Measurements from ENCODE around the gene RPS6KB2.
"Not testable (repeated sequence)": the region's sequence is repeated elsewhere in the genome, so short reads cannot be mapped to it uniquely, and the experiment has no call there.

The RPS6KB2 gene

DNA sequence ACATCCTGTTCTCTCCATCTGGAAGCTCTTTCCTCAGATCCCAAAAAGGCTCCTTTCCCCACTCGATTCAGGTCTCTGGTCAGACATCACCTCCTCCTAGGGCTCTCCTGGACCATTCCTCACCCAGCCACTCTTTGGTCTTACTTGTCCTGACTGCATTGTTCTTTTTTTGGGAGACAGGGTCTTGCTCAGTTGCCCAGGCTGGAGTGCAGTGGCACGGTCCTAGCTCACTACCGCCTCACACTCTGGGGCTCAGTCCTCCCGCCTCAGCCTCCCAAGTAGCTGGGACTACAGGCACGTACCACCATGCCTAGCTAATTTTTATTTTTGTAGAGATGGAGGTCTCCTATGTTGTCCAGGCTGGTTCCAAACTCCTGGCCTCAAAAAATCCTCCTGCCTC lies 17.2 kb downstream of the RPS6KB2 start:
- no peak for DNase-seq

DNA sequence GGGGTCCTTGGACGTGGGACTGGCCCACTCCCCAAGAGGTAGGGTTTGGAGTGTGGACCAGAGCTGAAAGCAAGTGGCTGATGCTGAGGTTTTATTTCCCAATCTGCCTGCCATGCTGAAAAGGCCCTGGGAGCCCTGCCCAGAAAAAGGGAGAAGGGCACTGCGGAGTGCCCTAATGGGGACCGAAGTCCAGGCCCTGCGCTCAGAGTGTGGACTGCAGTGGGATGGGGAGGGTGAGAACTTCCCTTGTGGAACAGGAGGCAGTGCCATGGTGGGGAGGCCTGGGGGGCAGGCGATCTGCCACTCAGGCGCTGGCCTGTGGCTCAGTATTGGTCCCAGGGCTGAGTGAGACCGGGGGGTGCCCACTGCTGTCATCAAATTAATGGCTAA lies 19.9 kb downstream of the RPS6KB2 start:
- no peak for DNase-seq

DNA sequence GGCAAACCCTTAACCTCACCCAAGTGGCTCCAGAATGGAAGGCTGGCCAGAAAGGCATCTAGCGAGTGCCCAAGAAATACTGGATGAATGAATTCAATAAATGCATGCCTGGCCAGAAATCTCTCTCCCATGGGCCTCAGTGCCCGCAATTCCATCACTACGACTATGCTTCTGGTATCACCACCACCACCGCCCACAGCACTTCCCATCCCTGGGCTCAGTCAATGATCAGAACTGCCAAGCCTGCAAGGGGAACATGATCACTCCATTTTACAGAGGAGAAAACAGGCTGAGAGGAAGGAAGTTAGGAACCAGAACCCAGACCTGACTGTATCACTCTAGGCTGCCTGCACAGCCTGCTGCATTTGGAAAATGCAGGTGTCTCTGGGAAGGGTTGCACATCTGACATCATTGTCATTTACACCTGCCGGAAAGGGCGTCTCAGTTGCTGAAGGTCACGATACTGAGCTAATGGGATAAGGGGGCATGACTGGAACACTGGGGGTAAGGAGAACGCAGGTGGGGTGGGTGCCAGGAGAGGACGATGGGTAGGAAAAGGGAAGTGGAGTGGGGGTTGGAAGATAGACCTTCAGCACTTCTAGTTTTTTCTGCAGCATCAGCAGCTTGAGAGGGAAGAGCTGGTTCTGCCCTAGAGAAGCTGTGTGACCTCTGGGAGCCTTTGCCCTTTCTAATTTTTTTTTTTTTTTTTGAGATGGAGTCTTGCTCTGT lies 21.0 kb downstream of the RPS6KB2 start:
- no peak for DNase-seq

DNA sequence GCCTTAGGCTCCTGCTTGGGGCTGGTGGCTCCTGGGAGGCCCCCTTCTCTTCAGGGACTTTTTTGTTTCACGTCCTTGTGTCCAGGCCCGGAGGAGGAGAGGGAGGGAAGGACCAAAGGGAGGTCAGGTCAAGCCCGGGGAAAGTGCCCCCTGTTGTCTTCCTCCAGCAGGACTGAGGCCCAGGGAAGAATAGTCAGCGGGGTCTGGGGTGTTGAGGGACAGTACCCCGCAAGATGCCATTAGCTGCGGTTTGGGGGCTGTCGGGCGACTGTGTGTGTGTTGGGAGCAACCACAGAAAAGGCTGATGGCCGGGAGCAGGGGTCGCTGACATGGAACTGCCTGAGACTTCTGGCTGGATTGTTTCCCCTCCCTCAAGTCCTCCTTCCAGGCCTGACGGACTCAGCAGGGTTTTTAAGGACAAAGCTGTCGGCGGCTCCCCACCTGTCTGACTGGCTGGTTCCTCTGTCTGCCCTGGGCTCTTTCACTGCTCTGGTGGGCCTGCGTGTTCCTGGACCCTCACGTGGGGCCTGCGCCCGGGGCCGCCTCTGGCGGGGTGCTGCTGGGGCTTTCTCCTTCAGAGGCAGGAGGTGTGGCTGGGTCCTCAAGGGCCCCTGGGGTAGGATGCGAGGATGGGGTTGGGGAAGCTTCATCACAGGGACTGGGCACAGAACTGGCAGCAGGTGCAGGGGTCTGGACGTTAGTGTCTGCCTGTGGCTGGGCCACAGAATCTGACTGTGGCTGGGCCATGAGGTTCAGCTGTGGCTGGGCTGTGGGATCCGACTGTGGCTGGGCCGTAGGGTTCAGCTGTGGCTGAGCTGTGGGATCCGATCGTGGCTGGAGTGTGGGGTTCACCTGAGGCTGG lies 22.7 kb downstream of the RPS6KB2 start:
- DNase-seq: no peak

DNA sequence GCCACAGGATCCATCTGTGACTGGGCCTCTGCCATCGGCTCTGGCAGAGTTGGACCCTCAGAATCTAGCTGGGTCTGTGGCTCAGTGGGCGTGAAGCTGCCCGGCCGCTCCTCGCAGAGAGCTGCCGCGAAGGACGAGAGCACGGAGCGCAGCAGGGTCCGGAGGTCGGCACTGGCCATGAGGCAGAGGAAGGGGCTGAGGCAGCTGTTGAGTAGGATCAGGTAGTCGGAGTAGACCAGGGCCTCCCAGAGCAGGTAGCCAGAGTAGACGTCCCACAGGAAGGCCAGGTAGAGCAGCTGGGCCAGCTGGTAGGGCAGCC lies 23.3 kb downstream of the RPS6KB2 start:
- no peak for DNase-seq

DNA sequence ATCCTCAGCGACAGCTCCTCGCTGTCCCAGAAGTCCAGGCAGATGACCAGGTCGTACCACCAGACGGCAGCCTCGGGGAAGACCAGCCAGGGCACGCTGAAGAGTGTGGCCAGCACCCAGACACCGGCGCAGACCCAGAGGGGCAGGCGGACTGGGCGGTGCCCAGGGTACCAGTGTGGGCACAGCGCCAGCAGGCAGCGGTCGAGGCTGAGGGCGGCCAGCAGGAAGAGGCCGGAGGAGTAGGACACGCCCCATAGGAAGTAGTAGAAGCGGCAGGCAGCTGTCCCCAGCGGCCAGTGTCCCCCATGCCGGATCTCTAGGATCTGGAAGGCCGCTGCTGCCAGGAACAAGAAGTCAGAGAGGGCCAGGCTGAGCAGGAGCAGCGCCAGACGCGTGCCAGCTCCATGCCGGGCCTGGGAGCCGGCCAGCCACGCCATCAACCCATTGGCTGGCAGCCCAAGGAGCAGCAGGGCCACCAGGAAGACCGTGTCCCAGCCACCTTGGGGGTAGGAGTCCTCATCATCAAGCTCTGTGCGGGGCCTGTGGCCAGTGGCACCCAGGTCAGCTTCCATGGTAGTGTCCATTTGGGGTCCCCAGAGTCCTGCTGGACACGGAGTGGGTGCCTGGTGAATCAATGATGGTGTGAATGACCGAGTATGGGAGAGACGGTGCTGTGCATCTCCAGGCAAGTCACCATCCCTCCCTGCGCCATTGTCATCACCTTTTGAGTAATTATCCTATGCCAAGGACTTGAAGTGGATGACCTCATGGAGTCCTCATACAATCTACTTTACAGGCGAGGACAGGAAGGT lies 24.1 kb downstream of the RPS6KB2 start, which contains the start of gene GPR152:
Gene GPR152 (minus strand): TSS at position 589 of the 812 bp plus-strand sequence. CDS start 5 bp downstream, at position 584.
- DNase-seq: no peak

DNA sequence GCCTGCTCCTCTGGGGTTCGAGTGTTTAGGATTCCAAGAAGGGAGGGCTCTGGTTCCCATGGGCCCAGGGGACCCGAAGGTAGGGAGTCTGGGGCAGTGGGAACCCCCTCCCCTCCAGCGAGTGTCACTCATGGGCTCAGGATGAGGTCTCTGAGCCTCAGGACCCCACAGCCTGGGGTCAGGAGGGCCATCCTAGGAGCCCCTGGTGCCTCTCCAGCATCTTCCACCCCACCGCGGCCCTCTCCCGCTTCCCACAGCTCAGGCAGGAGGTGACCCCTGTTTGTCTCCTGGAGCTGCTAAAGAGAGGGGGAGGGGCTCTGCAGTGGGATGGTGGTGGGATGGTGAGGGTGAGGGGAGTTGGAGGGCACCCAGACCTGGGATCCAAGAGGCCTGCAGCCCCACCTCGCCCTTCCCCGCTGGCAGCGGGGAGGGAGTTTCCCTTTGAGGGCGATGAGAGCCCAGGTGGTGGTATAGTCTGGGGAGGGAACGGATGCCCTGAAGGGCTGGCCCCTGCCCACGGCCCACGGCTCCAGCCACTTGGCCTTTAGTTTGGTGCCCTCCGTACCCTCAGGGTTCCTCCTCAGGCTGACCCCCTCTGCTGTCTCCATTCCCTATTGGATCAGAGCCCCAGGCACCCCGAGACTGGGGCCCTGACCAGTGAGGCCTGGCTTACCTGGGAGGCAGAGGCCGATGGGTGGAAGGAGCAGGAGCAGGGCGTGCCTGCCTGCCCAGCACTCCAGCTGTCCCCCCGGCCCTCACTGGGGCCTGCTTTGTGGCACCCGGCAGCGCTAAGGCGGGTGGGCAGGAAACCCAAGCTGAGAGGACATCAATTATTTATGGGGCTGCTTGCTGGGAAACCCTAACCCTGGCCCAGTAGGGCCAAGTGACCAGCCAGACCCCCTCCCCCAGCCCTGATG lies 25.8 kb downstream of the RPS6KB2 start:
- DNase-seq: no peak

DNA sequence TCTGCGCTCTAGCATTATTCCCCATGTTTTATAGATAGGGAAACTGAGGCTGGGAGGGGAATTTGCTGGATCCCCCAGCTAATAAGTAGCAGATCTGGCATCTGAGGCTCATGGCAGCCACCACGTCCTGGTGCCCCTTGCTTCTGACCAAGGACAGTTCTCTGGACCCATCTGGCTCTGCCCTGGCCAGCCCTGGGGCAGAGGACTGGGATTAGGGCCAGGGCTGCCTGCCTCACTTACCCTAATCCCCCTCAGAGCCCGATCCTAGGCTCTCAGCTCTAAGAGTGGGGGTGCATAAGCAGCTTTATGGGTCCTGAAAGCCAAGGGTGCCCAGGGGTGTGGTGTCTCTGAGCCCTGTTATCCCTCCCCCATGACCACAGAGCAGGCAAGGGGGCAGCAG lies 26.8 kb downstream of the RPS6KB2 start, which contains the start of gene CABP4:
Gene CABP4 (plus strand): TSS at position 301 of the 400 bp plus-strand sequence. CDS start 70 bp downstream, at position 371.
- no peak for DNase-seq

DNA sequence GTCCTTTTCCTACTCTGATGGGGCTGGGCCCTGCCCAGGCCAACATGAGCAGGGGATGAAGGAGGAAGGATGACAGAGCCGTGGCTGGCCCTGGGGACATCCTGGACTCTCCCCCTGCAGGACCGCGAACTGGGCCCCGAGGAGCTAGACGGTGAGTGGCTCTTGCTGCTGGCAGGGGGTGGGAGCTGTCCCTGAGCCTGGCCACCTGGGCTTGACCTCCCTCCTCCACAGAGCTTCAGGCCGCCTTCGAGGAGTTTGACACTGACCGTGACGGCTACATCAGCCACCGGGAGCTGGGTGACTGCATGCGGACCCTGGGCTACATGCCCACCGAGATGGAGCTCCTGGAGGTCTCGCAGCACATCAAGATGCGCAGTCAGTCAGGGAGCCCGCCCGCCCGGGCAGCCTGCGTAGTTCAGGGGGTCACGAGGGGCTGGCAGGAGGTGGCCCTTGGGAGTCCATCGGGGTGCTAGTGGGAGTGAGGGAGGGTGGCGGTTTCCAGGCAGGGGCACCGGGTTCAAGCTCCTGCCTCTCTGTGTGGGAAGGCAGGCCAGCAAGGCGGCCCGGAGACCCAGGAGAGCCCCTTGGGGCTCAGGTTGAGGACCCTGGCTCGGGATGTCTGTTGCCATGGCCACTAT lies 27.9 kb downstream of the RPS6KB2 start:
- DNase-seq: no peak

DNA sequence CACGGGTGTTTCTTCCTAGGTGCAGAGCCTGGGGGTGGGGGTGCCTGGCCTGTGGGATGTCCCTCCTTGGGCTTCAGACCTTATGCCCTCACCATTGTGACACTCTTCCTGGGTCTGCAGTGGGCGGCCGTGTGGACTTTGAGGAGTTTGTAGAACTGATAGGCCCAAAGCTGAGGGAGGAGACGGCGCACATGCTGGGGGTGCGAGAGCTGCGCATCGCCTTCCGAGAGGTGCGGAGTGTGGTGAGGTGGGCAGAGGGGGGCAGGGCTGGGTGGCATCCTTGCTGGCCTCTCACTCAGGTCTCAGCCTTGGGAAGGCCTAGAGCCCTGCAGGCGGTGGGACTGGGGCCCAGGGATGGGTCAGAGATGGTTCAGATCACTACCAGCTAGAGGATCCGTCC lies 29.2 kb downstream of the RPS6KB2 start:
- no peak for DNase-seq

DNA sequence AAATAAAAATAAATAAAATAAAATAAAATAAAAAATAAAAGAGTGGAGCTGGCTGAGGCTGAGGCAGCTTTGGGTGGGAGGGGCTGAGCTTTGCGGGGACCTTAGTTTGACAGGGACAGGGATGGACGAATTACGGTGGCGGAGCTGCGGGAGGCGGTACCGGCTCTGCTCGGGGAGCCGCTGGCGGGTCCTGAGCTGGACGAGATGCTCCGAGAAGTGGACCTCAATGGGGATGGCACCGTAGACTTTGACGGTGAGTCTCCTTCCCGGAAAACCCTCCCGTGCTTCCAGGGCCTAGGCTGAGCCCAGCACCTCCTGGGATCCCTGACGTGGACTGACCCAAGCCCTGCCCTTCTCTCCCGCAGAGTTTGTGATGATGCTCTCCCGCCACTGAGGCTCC lies 30.0 kb downstream of the RPS6KB2 start:
- no peak for DNase-seq

DNA sequence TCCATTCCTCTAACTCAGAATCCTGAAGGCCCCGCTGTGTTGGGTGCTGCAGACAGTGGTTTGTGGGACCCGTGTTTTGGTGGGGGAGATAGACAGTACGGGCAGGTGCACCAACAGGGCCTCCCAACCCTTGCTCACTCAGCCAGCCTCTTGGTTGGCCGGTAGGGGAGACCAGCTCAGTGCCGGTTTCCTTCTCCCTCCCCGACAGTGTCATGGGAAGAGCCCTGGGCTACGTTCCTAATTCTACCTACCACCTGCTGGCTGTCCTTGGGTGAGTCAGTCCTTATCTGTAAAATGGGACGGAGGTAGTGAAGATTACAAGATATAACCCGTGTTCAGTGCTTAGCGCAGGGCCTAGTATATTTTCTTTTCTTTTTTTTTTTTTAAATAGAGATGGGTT lies 34.9 kb downstream of the RPS6KB2 start:
- DNase-seq: no peak

DNA sequence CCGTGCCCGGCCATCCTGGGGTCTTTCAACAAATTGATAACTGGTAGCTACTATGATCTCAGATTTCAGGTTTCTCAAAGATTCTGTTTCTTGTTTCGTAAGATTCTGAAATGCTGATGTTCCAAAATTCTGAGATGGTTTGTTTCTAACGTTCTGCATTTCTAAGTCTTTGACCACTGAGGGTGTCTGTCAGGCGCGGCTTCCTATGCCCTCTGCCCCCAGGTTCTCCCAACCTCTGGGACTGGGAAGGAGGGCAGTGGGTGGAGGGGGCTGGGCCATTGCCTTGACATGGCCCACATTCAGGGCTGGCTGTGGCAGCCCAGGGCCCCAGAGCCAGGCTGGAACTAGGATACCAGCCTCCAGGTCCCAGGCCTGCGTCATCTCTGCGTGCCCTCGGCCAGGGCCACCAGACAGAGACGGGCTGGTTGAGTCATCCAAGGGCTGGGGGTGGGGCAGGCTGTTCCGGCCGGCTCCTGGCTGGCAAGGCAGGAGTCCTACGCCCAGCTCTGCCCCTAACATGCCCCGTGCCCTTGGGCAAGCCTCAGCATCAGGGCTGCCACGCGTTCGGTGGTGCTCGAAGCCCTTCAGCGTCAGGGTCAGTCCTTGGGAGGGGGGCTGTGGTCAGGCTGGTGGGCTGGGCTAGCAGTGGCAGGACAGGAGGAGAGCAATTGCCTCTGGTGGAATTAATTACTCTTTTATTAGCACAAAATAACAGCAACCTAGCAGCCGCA lies 35.6 kb downstream of the RPS6KB2 start:
- no peak for DNase-seq

DNA sequence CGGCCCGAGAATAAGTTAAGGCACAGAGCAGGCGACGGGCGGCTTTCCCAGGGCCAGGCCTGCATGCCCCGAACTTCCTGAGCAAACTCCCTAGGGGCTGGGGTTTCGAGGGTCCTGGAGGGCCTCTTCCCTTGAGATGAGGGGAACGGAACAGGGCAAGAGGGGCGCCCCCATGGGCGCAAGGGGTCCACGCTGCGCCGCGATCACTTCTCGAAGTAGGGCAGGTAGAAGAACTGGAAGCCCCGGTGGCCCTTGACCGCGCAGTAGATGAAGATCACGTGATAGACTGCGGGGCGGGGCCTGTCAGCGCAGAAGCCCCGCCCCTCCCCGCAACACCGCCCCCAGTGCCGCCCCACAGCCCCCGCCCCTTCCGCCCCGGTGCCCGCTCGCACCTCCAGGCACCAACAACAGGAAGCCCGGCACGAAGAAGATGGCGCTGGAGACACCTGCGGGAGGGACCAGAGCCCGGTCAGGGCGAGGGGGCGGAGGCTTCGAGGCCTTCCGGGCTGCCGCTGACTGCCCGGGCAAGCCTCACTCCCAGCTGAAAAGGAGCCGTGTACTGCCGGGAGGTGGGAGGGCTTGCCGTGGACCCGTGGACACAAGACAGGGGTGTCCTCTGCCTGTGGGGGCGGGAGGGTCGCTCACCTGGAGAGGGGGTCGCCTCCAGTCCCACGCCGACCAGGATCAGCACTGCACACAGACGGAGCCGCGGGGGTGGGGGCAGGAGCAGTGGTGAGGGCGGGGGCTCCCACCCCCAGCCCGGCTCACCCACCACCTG lies 36.3 kb downstream of the RPS6KB2 start:
- peak; percentile 93 for DNase-seq

DNA sequence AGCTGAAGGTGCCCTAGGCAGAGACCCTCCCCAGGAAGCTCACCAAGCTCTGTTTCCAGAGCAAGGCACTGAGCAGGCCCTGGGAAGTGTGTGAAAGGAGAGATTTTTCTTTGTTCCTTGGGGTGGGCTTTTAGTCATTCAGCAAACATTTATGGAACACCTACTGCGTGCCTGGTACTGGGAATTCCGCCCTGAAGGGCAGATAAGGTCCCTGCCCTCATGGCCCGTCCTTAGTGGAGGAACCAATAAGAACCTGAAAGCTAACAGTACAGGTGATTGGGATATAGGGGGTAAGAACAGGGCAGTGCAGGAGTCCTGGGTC lies 36.9 kb downstream of the RPS6KB2 start:
- DNase-seq: no peak

DNA sequence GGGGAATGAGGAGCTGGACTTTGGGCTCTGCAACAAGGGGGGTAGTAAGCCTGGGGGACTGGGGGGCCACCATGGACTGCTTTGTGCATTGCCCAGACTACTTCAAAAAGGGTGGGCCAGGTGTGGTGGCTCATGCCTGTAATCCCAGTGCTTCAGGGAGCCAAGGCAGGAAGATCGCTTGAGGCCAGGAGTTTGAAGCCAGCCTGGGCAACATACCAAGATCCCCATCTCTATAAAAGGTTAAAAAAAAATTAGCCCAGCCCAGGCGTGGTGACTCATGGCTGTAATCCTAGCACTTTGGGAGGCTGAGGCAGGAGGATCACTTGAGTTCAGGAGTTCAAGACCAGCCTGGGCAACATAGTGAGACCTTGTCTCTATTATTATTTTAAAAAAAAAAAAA lies 37.2 kb downstream of the RPS6KB2 start:
- DNase-seq: not testable (repeated sequence)

DNA sequence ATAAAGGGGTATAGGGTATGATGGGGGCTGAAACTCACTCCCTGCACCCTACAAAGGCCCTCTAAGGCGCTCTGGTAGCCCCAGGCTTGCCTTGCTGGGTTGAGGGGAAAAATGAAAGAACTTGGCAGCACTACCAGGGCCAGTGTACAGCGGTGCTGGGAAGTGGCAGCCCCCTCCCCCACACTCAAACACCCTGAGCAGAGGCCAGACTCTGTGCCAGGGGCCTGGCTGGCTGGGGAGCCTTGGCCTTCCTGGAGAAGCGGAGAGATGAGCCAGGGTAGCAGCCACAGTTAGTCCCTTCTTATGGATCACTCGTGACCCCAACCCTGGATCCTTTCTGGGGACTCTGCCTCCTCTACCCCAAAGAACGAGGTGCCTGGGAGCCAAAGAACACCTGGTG lies 38.1 kb downstream of the RPS6KB2 start:
- no peak for DNase-seq

DNA sequence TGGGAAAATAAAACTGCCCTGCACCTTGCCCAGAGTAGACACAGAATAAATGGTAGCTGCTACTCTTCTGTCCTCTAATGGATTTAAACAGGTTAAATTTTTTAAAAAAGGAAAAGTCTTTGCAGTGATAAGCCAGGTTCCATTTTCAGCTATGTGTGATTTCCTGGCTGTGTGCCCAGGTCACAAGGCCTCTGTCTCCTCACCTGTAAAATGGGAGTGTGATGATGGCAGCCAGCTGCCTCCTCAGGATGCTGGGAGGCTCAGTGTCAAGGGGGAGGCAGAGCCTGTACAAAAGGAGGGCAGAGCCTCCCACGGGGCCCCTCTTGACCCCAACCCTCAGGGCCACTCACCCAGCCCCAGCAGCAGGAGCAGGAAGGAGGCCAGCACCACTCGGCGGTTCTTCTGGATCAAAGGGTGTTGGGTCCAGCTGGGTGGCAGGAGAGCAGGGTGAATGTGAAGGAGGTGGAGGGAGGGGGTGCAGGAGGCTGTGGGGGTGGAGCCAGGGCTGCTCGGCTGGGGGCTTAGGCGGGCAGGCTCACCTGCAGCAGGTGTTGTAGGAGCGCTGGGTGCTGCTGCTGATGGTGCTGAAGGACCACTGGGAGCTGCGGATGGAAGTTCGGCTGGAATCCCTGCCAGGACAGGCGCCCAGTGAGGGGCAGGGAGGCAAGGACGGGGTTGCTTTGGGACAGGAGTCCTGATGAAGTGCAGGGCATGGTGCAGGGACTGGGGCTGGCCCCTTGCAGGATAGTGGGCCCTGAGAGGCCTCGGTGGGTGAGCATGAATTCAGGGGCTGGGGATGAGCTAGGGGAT lies 38.9 kb downstream of the RPS6KB2 start:
- no peak for DNase-seq

DNA sequence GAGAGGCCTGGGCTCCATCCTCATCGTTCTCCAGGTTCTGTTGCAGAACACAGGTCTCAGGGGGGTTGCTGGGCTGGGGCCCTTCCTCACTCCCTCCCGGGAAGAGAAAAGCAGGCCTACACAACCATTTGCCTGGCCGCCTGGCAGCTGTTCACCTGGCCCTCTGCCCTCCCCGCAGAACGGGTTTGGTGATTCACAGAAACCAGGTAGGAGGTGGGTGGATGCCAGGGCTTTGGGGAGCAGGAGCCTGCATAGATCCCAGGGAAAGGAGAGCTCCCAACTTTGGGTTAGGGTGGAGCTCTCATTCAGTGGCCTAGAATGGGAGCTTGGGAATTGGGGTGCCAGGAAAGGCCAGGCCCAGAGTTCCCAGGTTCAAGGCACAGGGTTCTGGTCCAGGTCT lies 39.8 kb downstream of the RPS6KB2 start:
- peak; percentile 42 for DNase-seq

DNA sequence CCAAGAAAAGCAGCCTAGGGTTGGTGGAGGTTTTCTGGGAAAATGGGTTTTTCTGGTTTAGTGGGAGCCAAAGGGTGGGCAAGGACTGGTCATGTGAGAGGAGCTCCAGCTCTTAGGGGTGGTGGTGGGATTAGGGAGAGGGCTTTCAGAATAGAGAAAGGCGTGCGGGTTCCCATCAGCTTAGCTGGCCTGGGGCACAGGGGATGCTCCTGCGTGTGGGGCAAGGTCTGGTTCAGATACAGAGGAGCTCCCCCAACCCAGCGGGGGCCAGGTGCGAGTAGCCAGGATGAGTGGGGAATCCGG lies 40.1 kb downstream of the RPS6KB2 start:
- DNase-seq: no peak
